AG04449 (cell line): ENCODE measurements around the gene ABCC11.

Experiments used
- CTCF ChIA-PET: fragments of 350-600 bp; formaldehyde crosslinking; extraction: SDS; loops from one replicate; lab custom pipeline; 2021; ENCODE audit warnings: antibody characterized with exemption; lab: Yijun Ruan, JAX
- POLR2A ChIA-PET: fragments of 400-600, 350-600 bp; formaldehyde crosslinking; extraction: SDS; loops from one replicate; lab custom pipeline; 2020; ENCODE audit warnings: antibody characterized with exemption, inconsistent platforms; lab: Yijun Ruan, JAX
- DNase-seq: peaks from one replicate; pipeline ENCODE4 v3.0.0-alpha.2; 2010; ENCODE audit warnings: low read depth, low spot score
- H3K4me3 ChIP-seq: 2 replicates; pipeline ENCODE4 v1.5.1; 2011; ENCODE audit warnings: low read depth, mild to moderate bottlenecking, control low read depth, low read length
- CTCF ChIP-seq: IDR thresholded peaks from one replicate; pipeline ENCODE4 v1.5.1; 2011; ENCODE audit warnings: mild to moderate bottlenecking, moderate library complexity, low read length, control low read depth, inconsistent platforms; ENCODE audit not compliant: insufficient read depth; ENCODE audit errors: missing control alignments

ABCC11 gene

GRCh38 chr16:48277158-48277557 is 29.8 kb upstream of the ABCC11 start:
- no peak overlapping the region for H3K4me3 ChIP-seq
- no peak for DNase-seq
- CTCF ChIA-PET, result interaction anchor here (1.4 kb wide), 1 partner anchor 346 kb away, joined by 4 read pairs; no protein-coding TSS in a partner anchor
- TF ChIP-seq CTCF, result no peak
- POLR2A ChIA-PET, result no interaction called here

GRCh38 chr16:48276102-48276501 is 28.8 kb upstream of the ABCC11 start:
- H3K4me3 ChIP-seq, result no peak overlapping the region
- ChIA-PET CTCF (no interaction called here), POLR2A (no interaction called here)
- DNase-seq, result no peak
- no peak for TF ChIP-seq CTCF

GRCh38 chr16:48274476-48274875 is 27.1 kb upstream of the ABCC11 start:
- no peak overlapping the region for H3K4me3 ChIP-seq
- ChIA-PET POLR2A (no interaction called here), CTCF (interaction anchor here (1.0 kb wide), 1 partner anchor 349 kb away, joined by 4 read pairs; no protein-coding TSS in a partner anchor)
- no peak for TF ChIP-seq CTCF
- DNase-seq, result no peak

- no peak overlapping the region for H3K4me3 ChIP-seq
- ChIA-PET POLR2A (no interaction called here), CTCF (interaction anchor here (1.2 kb wide), 1 partner anchor 357 kb away, joined by 5 read pairs; no protein-coding TSS in a partner anchor)
- DNase-seq, result no peak
- TF ChIP-seq CTCF, result no peak
These were observed 25.6 kb upstream of the ABCC11 start for GRCh38 chr16:48272837-48273421.

- peak; percentile 12 for DNase-seq
- H3K4me3 ChIP-seq, result no peak overlapping the region
- CTCF ChIA-PET, result interaction anchor here (0.6 to 1.6 kb wide), 3 partner anchors 9 to 357 kb away, joined by 3 to 8 read pairs (median 4); no protein-coding TSS in a partner anchor
- POLR2A ChIA-PET, result no interaction called here
- no peak for TF ChIP-seq CTCF
These were observed 24.4 kb upstream of the ABCC11 start for GRCh38 chr16:48271728-48272127.

- no peak for TF ChIP-seq CTCF
- H3K4me3 ChIP-seq, result no peak overlapping the region
- ChIA-PET POLR2A (no interaction called here), CTCF (interaction anchor here (1.2 to 1.4 kb wide), 2 partner anchors 273 to 361 kb away, joined by 3 to 6 read pairs; no protein-coding TSS in a partner anchor)
- no peak for DNase-seq
These were observed 21.7 kb upstream of the ABCC11 start for GRCh38 chr16:48269011-48269410.
